ENCODE results near the gene LSG1. TPM values are rescaled to one million over a fixed set of nuclear protein-coding genes. Genes with fewer than 3 reads are reported as not detected.
A peak's percentile ranks its signal among the peaks of the same experiment; 100 is the strongest.
"Not testable (repeated sequence)": the region's sequence is repeated elsewhere in the genome, so short reads cannot be mapped to it uniquely, and the experiment has no call there.

Gene LSG1
- polyA plus RNA-seq, 6 donors from 2014 or later, result 14.6 to 44.0 (median 21.1) TPM

GRCh38 chr3:194632809-194633348 is 39.1 kb downstream of the LSG1 start:
- Mint-ChIP-seq H3K4me3 (peak overlapping the region; percentile 74 to 93 (median 84)), H3K36me3 (no peaks in the 10 kb centered on the region), H3K27me3 (no peaks in the 10 kb centered on the region), H3K9me3 (peaks cover 0 to 3% (median 0%) of the 10 kb centered on the region in 7 donors), H3K27ac (peak overlapping the region in 2 of 6 donors; percentile 13 to 33), H3K4me1 (peaks cover 3 to 14% (median 11%) of the 10 kb centered on the region in 3 donors)
- DNase-seq (no peak), ATAC-seq (ENCODE audit: low read depth in 2 of 2) (peak; percentile 63 to 64)

DNA sequence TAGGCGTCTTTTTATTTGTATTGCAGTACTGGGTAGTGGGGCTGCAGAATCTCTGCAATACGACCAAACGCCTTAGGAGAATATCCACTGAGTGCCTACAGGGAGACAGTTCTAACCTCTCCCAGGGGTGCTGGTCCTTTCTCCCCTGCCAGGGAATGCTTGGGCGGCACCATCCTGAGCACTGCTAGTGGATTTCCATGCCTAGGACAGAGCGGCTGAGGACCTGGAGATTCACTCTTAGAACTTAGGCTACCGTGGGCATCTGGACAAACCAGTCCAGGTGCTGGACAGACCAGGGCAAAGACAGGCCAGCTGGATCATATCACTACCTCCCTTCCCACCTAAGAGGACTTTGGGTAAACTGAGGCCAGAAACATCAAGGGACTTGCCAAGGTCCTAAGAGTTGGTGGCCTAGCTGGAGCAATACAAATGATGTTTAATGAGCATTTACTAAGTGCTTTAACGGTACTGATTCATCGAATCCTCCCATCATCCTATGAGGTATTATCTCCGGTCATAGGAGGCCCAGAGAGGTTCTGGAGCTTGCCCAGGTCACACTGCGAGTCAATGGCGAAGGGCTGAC is 39.7 kb downstream of the LSG1 start:
- Mint-ChIP-seq H3K9me3 (peaks cover 0 to 3% (median 0%) of the 10 kb centered on the region in 7 donors), H3K27me3 (no peaks in the 10 kb centered on the region), H3K36me3 (no peaks in the 10 kb centered on the region), H3K4me1 (peaks cover 3 to 14% (median 11%) of the 10 kb centered on the region in 3 donors), H3K27ac (peak overlapping the region in 3 of 6 donors; percentile 13 to 47 (median 33)), H3K4me3 (peak overlapping the region; percentile 74 to 93 (median 84))
- DNase-seq, result no peak
- no peak for ATAC-seq (ENCODE audit: low read depth in 2 of 2)

- no peaks in the 10 kb centered on the region for H3K27me3 Mint-ChIP-seq
- H3K4me1 Mint-ChIP-seq, result peaks cover 3 to 10% (median 9%) of the 10 kb centered on the region in 3 donors
- no peak for DNase-seq
- peak overlapping the region; percentile 47 to 93 (median 82) for H3K4me3 Mint-ChIP-seq
- peak overlapping the region in 1 of 6 donors; percentile 47 for H3K27ac Mint-ChIP-seq
- H3K36me3 Mint-ChIP-seq, result no peaks in the 10 kb centered on the region
- no peak for ATAC-seq (ENCODE audit: low read depth in 2 of 2)
- H3K9me3 Mint-ChIP-seq, result peaks cover 0 to 3% (median 0%) of the 10 kb centered on the region in 7 donors
Measured at GRCh38 chr3:194631696-194632095, 40.3 kb downstream of the LSG1 start.

DNA sequence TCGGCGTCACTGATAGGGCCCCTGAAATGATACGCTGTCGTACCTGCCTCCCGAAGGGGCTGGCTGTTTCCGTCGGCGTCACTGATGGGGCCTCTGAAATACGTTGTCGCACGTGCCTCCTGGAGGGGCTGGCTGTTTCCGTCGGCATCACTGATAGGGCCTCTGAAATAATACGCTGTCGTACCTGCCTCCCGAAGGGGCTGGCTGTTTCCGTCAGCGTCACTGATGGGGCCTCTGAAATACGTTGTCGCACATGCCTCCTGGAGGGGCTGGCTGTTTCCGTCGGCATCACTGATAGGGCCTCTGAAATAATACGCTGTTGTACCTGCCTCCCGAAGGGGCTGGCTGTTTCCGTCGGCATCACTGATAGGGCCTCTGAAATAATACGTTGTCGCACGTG is 41.3 kb downstream of the LSG1 start:
- not testable (repeated sequence) for H3K9me3 Mint-ChIP-seq; H3K27me3 Mint-ChIP-seq; H3K27ac Mint-ChIP-seq; DNase-seq; ATAC-seq (ENCODE audit: low read depth in 2 of 2); H3K36me3 Mint-ChIP-seq
- H3K4me1 Mint-ChIP-seq, result peaks cover 3 to 10% (median 7%) of the 10 kb centered on the region in 3 donors
- H3K4me3 Mint-ChIP-seq, result peak overlapping the region in 1 of 8 donors; percentile 35

DNA sequence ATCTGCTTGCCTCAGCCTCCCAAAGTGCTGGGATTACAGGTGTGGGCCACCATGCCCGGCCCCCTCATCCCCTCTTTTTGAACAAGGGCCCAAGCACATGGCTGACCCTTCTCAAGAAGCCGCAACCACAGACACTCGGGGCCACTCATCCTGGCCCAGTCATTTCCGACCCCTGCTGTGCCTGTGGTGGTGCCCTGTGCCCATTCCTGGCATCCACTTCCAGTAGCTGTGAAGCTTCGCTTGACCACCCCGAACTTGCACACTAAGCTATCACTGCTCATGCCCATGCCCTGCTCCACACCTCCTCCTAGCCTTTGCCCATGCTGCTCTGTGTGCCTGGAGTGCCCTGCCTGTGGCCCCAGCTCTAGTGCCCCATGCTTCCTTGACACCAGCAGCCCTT is 47.0 kb downstream of the LSG1 start:
- ATAC-seq (ENCODE audit: low read depth in 2 of 2) (no peak), DNase-seq (no peak)
- H3K27me3 Mint-ChIP-seq, result no peaks in the 10 kb centered on the region
- peak overlapping the region in 1 of 6 donors; percentile 52 for H3K27ac Mint-ChIP-seq
- H3K36me3 Mint-ChIP-seq, result no peaks in the 10 kb centered on the region
- H3K9me3 Mint-ChIP-seq, result peaks cover 0 to 1% (median 0%) of the 10 kb centered on the region in 7 donors
- H3K4me1 Mint-ChIP-seq, result peaks cover 0 to 4% (median 0%) of the 10 kb centered on the region in 3 donors
- H3K4me3 Mint-ChIP-seq, result no peak overlapping the region

DNA sequence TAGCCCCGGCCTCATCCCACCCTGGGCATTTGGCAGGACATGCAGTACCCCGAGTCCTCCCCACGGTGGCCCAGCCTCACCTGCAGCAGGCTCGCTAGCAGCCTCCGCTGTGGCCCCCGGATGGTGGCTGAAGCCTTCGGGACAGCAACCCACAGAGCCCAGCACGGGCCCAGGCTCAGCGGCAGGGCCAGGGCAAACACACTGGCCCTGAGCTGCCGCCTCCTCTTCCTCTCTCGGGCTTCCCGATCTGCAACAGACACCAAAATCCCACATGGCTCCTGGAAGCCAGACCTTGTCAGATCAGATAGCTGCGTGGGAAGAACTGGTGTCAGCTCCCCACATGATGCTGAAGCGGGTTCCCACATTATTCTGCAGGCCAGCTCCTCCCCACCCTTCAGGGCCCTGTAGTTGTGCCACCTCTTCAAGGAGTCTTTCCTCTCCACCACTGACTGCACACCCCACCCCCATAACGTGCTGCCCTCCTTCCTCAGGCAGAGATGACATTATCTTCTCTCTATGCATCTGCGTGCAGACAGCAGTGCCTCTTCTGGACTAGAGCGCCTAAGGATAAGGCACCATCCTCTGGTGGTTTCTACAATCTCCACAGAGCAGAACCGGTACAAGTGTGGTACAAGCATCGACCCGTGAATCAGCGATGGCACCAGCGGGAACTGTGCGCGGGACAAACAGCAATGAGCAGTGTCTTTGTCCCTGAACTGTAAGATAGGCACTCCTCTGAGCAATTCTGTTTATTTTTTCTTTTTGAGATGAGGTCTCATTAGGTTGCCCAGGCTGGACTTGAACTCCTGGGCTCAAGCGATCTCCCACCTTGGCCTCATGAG is 48.3 kb downstream of the LSG1 start:
- DNase-seq (no peak), ATAC-seq (ENCODE audit: low read depth in 2 of 2) (no peak)
- H3K4me3 Mint-ChIP-seq, result no peak overlapping the region
- H3K36me3 Mint-ChIP-seq, result no peaks in the 10 kb centered on the region
- no peak overlapping the region for H3K27ac Mint-ChIP-seq
- peaks cover 0 to 4% (median 0%) of the 10 kb centered on the region in 3 donors for H3K4me1 Mint-ChIP-seq
- H3K27me3 Mint-ChIP-seq, result no peaks in the 10 kb centered on the region
- no peaks in the 10 kb centered on the region for H3K9me3 Mint-ChIP-seq

- Mint-ChIP-seq H3K27ac (no peak overlapping the region), H3K36me3 (no peaks in the 10 kb centered on the region), H3K9me3 (no peaks in the 10 kb centered on the region), H3K4me3 (no peak overlapping the region), H3K4me1 (peaks cover 0 to 4% (median 0%) of the 10 kb centered on the region in 3 donors), H3K27me3 (no peaks in the 10 kb centered on the region)
- no peak for DNase-seq
- ATAC-seq (ENCODE audit: low read depth in 2 of 2), result no peak
Measured at GRCh38 chr3:194622621-194623340, 49.2 kb downstream of the LSG1 start.

- DNase-seq, result no peak
- no peaks in the 10 kb centered on the region for H3K36me3 Mint-ChIP-seq
- no peaks in the 10 kb centered on the region for H3K27me3 Mint-ChIP-seq
- H3K4me3 Mint-ChIP-seq, result no peak overlapping the region
- peaks cover 0 to 4% (median 0%) of the 10 kb centered on the region in 3 donors for H3K4me1 Mint-ChIP-seq
- no peaks in the 10 kb centered on the region for H3K9me3 Mint-ChIP-seq
- H3K27ac Mint-ChIP-seq, result peak overlapping the region in 2 of 6 donors; percentile 33 to 47
- no peak for ATAC-seq (ENCODE audit: low read depth in 2 of 2)
Measured at GRCh38 chr3:194621947-194622346, 50.0 kb downstream of the LSG1 start.

GRCh38 chr3:194620196-194620595 is 51.8 kb downstream of the LSG1 start:
- H3K27ac Mint-ChIP-seq, result no peak overlapping the region

DNA sequence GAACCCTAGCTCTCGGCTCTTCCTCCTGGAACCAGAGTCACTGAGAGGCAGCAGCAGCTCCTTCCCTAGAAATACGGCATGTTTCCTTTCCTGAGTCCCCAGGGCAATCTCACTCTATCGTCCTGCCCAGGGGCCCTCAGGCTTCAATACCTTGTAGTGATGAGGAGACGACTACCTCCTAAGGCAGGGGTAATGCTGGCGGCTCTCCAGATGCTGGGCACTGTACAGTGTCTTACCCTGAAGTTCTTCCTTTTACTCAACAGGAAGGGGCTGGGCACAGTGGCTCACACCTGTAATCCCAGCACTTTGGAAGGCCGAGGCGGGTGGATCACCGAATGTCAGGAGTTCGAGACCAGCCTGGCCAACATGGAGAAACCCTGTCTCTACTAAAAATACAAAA is 52.2 kb downstream of the LSG1 start:
- Mint-ChIP-seq H3K27me3 (no peaks in the 10 kb centered on the region), H3K36me3 (no peaks in the 10 kb centered on the region), H3K9me3 (no peaks in the 10 kb centered on the region), H3K4me3 (no peak overlapping the region), H3K4me1 (peaks cover 0 to 4% (median 0%) of the 10 kb centered on the region in 3 donors), H3K27ac (no peak overlapping the region)
- ATAC-seq (ENCODE audit: low read depth in 2 of 2), result no peak
- DNase-seq, result no peak

More at GRCh38 chr3:194620196-194620595, 51.8 kb downstream of the LSG1 start:
- no peak overlapping the region for H3K4me3 Mint-ChIP-seq
- H3K27me3 Mint-ChIP-seq, result no peaks in the 10 kb centered on the region
- no peak for DNase-seq
- no peak for ATAC-seq (ENCODE audit: low read depth in 2 of 2)
- peaks cover 0 to 4% (median 0%) of the 10 kb centered on the region in 3 donors for H3K4me1 Mint-ChIP-seq
- no peaks in the 10 kb centered on the region for H3K9me3 Mint-ChIP-seq
- H3K36me3 Mint-ChIP-seq, result no peaks in the 10 kb centered on the region

DNA sequence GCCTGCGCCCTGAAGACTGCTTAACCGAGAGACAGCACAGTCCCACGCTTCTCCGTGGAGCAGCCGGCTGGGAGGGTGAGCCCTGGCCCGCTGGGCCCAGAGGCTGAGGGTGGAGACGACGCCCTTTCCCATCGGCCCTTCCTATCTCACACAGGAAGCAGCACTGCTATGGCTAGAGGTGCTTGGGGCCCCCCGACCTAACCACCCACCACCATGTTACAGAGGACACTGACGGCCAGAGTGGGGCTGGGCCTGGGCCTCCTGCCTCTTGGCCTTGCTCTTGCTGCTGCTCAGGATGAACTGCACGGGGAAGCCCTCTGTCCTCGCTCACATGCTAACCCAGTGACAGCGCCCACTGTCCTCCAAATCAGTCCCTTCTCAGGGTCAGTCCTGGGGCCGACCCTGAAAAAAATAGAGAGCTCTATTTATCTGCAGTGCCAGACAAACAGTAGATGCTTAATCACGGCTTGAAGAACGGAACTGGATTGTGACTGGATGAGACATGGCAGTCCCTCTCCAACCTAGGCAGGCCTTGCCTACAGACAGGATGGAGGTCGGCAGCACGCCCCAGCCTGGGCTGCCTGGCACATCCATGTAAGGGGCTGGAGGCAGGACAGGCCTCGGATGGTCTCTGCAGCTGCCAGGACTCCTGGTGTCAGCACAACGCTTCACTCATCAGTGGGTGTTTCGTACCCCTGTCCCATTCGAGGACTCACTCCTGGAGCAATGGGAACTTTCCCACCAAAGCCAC is 53.0 kb downstream of the LSG1 start:
- Mint-ChIP-seq H3K27me3 (no peaks in the 10 kb centered on the region), H3K4me1 (peaks cover 0 to 4% (median 0%) of the 10 kb centered on the region in 3 donors), H3K4me3 (peak overlapping the region in 1 of 8 donors; percentile 43), H3K36me3 (no peaks in the 10 kb centered on the region), H3K27ac (no peak overlapping the region), H3K9me3 (no peaks in the 10 kb centered on the region)
- no peak for ATAC-seq (ENCODE audit: low read depth in 2 of 2)
- DNase-seq, result no peak

DNA sequence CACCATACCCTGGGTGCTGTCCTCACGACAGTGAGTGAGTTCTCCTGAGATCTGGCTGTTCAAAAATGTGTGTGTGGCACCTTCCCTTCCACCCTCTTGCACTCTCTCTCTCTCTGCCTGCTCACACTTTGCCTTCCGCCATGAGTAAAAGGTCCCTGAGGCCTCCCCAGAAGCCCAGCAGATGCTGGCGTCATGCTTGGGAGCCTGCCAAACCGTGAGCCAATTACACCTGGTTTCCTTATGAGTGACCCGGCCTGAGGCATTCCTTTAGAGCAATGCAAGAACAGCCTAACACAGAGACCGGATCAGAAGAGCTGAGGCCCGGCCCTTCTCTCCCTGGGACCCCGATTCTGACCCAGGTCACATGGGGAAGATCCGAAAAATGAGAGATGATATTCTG is 54.2 kb downstream of the LSG1 start:
- H3K4me1 Mint-ChIP-seq, result no peaks in the 10 kb centered on the region
- no peak overlapping the region for H3K4me3 Mint-ChIP-seq
- H3K36me3 Mint-ChIP-seq, result no peaks in the 10 kb centered on the region
- ATAC-seq (ENCODE audit: low read depth in 2 of 2) (no peak), DNase-seq (no peak)
- H3K27ac Mint-ChIP-seq, result no peak overlapping the region
- H3K9me3 Mint-ChIP-seq, result no peaks in the 10 kb centered on the region
- no peaks in the 10 kb centered on the region for H3K27me3 Mint-ChIP-seq
